ENCODE results near the gene FRS2. TPM values are rescaled to one million over a fixed set of nuclear protein-coding genes. Genes with fewer than 3 reads are reported as not detected.
A peak's percentile ranks its signal among the peaks of the same experiment; 100 is the strongest.

FRS2 gene
- total RNA-seq, 1 donor = 70.0 TPM

- H3K4me3 ChIP-seq (ENCODE audit: low read depth, low read length) = no peak overlapping the region
- peak; percentile 52 for DNase-seq (ENCODE audit: low read depth)
- TF ChIP-seq CTCF (IDR thresholded peaks at IDR 0.05; ENCODE audit: insufficient read depth, low read depth, low read length) = no peak
These were observed 39.1 kb downstream of the FRS2 start for GRCh38 chr12:69509308-69509736.

GRCh38 chr12:69509904-69510827 is 40.0 kb downstream of the FRS2 start:
- no peak overlapping the region for H3K4me3 ChIP-seq (ENCODE audit: low read depth, low read length)
- DNase-seq (ENCODE audit: low read depth) = no peak
- no peak for TF ChIP-seq CTCF (IDR thresholded peaks at IDR 0.05; ENCODE audit: insufficient read depth, low read depth, low read length)

- no peak for TF ChIP-seq CTCF (IDR thresholded peaks at IDR 0.05; ENCODE audit: insufficient read depth, low read depth, low read length)
- H3K4me3 ChIP-seq (ENCODE audit: low read depth, low read length) = no peak overlapping the region
- no peak for DNase-seq (ENCODE audit: low read depth)
These were observed 40.8 kb downstream of the FRS2 start for GRCh38 chr12:69511016-69511415.

- no peak for DNase-seq (ENCODE audit: low read depth)
- H3K4me3 ChIP-seq (ENCODE audit: low read depth, low read length) = no peak overlapping the region
- no peak for TF ChIP-seq CTCF (IDR thresholded peaks at IDR 0.05; ENCODE audit: insufficient read depth, low read depth, low read length)
These were observed 41.5 kb downstream of the FRS2 start for GRCh38 chr12:69511469-69512267.

GRCh38 chr12:69512820-69513219 is 42.6 kb downstream of the FRS2 start:
- no peak overlapping the region for H3K4me3 ChIP-seq (ENCODE audit: low read depth, low read length)
- DNase-seq (ENCODE audit: low read depth) = peak; percentile 54
- TF ChIP-seq CTCF (IDR thresholded peaks at IDR 0.05; ENCODE audit: insufficient read depth, low read depth, low read length) = no peak

GRCh38 chr12:69513297-69513696 is 43.1 kb downstream of the FRS2 start:
- no peak for TF ChIP-seq CTCF (IDR thresholded peaks at IDR 0.05; ENCODE audit: insufficient read depth, low read depth, low read length)
- DNase-seq (ENCODE audit: low read depth) = no peak
- H3K4me3 ChIP-seq (ENCODE audit: low read depth, low read length) = no peak overlapping the region
